T-helper 1 cell (primary cell): ENCODE data around the gene TPST2.
"Not testable (repeated sequence)": the region's sequence is repeated elsewhere in the genome, so short reads cannot be mapped to it uniquely, and the experiment has no call there.

Source experiments
- DNase-seq, 5 donors: peaks; one replicate each; pipeline ENCODE4 v3.0.0-alpha.2; 2012 to 2020

Gene TPST2

GRCh38 chr22:26528518-26528917 lies 61.4 kb downstream of the TPST2 start:
- not testable (repeated sequence) for DNase-seq

DNA sequence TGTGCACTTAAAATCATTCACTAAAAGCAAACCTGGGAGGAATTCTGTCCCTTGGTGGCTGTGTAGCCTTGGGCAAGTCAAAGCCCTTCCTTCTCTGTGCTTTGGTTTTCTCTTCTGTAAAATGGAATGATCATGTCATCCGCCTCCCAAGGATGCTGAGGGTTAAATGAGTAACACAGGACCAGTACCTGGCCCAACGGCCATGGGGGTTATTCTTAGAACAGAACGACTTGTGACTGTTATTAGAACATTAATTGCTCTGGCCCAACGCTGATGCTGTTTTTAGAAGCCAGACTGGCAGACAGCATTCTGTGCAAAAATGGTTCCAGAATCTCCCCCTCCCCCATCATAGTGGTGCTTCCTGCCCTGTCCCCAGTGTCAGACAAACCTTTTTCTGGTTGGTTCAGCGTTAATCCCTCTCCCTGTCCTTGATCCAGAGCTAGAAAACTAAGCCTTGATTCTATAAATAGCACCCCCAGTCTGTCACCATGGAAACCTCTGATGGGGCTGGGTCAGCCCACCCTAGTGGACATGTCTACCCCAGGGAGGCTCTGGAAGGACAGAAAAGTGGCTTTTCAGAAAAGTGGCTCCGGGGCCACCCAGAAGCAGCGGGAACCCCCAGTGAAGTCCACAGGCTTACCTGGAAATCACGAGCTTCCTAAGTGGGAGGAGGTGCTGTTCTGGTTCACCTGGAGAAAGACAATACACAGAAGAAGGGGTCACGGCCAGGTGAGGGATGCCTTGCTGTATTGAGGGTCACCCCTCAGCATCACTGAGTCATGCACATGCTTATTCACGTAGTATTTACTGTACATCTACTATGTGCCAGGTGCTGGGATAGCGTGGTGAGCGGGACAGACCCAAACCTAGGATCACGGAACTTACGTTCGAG lies 62.1 kb downstream of the TPST2 start:
- DNase-seq: no peak

DNA sequence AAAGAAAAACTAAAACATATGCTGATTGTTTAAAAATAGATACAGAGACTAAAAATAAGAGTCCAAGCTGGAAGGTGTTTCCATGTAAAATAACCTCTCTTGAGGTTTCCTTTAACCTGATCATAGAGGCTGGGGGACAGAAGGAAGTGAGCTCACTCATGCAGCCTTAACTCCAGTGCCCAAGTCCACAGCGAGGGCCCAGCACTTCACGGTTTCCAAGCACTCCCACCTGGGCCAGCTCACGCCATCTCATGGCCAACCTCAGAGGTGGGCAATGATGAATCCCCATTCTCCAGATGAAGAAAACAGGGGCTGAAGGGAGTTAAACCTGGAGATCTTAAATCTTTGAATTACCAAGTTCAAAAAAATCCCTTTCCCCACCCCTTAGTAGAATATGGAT lies 62.8 kb downstream of the TPST2 start:
- DNase-seq: no peak

DNA sequence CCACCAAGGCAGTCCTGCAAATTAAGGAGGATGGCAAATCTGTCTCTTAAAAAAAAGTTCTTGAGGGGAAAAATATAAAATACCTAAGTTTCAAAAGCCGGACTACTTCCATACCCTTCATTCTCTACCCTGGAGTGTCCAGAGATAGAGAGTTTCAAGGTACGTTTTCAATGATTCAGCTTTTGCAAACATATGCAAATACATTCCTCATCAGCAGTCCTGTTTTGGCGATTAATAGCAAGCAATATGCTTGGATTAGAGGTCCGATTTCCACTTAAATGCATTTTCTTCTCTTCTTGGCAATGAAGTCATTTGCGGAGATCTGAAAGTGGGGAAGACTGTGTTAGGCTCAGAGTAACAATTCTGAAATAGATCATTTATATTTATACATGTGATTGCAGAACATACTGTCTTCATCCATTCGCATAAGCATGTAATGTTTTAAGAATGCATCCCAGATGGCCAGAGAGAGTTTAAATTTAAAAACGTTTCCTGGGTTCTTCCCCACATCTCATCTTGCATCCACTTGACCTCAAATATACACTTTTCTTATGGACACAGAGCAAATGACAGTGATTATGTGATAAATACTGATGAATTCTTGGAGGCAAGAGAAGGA lies 63.9 kb downstream of the TPST2 start:
- DNase-seq: no peak

DNA sequence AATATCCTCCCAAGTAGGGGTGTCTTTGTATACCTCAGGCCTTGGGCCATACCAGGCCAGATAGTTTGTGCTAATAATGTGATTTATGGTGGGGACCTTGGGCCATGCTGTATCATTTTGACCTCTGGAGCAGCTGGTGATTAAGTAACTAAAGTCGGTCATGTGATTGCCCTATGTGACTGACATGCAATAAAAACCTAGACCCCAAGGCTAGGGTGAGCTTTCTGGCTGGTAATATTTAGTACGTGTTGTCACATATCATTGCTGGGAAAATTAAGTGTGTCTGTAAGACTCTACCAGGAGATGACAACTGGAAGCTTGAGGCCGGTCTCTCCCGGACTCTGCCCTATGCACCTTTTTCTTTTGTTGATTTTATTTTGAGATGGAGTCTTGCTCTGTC lies 65.1 kb downstream of the TPST2 start:
- no peak for DNase-seq

DNA sequence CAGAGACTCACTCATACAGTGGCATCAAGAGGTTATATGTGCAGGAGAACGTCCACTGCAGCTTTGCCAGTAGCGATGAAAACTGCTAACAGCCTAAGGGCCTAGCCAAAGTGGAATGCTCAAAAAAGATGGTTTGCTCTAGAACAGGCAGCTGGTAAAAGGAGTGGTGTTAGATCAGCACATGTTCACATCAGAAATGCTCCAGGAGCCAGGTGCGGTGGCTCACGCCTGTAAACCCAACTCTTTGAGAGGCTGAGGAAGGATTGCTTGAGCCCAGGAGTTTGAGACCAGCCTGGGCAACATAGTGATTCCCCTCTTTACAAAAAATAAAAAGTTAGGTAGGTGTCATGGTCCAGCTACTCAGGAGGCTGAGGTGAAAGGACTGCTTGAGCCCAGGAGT lies 67.3 kb downstream of the TPST2 start:
- DNase-seq: no peak

DNA sequence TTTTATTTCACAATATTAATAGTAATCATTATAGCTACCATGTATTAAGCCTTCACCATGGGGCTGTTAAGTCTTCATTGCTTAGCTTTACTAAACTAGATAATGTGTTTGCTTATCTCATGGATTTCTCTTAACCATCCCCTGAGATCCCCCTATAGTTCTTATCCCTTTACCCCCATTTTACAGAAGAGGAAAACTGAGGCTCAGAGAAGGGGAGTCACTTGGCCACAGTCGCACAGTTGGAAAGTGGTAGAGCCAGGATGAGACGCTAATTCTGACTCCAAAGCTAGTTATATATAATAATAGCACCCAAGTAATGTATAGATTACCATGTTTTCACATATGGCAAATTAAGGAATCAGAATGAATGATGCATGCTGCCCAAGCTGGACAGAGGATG lies 67.9 kb downstream of the TPST2 start:
- DNase-seq: no peak

- DNase-seq: no peak
These were observed 72.5 kb downstream of the TPST2 start for GRCh38 chr22:26517429-26517828.

GRCh38 chr22:26516503-26516902 lies 73.4 kb downstream of the TPST2 start:
- no peak for DNase-seq

- no peak for DNase-seq
These were observed 74.0 kb downstream of the TPST2 start for GRCh38 chr22:26515931-26516330.

GRCh38 chr22:26514419-26515161 lies 75.3 kb downstream of the TPST2 start:
- DNase-seq: no peak

GRCh38 chr22:26513838-26514237 lies 76.1 kb downstream of the TPST2 start:
- DNase-seq: no peak

- peak; percentile 78 to 90 (median 83) for DNase-seq
These were observed 77.7 kb downstream of the TPST2 start, which contains the start of gene TFIP11 for GRCh38 chr22:26512149-26512793. TFIP11 (minus strand) TSS chr22:26512473; CDS start chr22:26510272, 2,201 bp downstream.

- no peak for DNase-seq
These were observed 81.8 kb downstream of the TPST2 start for GRCh38 chr22:26508148-26508547.

DNA sequence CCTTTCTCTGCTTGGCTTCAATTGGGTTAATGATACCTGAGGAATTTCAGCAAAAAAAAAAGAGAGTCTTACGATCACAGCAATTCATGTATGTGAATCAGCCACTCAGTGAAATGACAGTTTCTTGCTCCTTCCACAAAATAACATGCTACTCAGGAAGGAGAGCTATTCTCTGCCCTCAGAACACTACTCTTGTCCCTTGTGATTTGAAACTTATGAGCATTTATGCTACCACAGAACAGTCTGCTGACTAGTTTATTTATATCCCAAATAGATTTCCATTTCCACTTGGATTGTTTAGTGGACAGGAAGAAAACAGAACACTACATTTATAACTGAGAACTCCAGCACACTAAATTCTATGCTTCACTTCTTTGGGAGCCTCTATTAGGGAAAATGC lies 86.2 kb downstream of the TPST2 start:
- DNase-seq: no peak

GRCh38 chr22:26502688-26503561 lies 87.0 kb downstream of the TPST2 start:
- DNase-seq: peak in 4 of 5 donors; percentile 31 to 88 (median 41)

DNA sequence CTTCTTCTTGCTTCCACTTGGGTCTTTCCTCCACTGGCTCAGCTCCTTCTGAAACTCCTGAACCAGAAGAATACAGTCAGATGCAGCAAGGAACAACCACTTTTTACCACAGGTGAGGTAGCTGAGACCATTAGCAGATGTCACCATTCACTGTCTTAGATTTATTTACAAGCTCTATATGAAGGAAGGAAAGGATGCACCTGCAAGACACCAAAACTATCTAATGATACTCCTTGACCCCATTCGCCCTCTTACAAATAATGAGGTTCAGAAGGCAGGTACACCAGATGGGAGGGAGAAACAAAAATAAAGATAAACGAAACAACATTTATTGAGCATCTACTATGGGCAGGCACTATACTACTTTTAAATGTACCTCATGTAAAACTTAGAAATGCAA lies 87.9 kb downstream of the TPST2 start:
- no peak for DNase-seq

- no peak for DNase-seq
These were observed 90.7 kb downstream of the TPST2 start for GRCh38 chr22:26499188-26499703.

DNA sequence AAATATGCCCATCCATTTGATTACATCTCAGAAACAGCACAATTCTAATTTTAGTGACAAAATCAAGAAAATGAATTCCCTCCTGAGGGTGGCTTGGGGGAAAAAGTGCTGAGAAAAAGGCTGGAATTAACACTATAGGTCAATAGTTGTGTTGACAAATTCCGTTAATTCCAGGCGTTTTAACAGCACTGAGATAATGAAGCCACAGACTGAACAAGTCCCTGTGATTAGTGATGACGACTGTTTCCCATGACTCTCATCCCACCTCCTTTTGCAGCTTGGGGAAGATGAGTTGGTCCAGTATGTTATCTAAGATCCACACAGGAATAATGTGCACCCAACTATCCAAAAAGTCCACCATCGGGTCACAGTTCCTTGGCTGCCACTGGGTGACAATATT lies 93.5 kb downstream of the TPST2 start:
- DNase-seq: no peak

GRCh38 chr22:26494506-26494905 lies 95.4 kb downstream of the TPST2 start:
- no peak for DNase-seq

GRCh38 chr22:26492220-26492619 lies 97.7 kb downstream of the TPST2 start:
- no peak for DNase-seq
